ENCODE data around the gene FAM181B.

FAM181B gene

GRCh38 chr11:82733444-82734119 is at the start of gene FAM181B:
FAM181B (minus strand) TSS chr11:82733864; CDS start chr11:82733729, 135 bp downstream.
- peaks cover 25% of the 10 kb centered on the region for H3K27me3 Mint-ChIP-seq
- DNase-seq (ENCODE audit: low spot score in 2 of 2) (peak; percentile 16 to 46), ATAC-seq (ENCODE audit: low read depth) (peak; percentile 84)
- H3K36me3 Mint-ChIP-seq: no peaks in the 10 kb centered on the region
- H3K4me1 Mint-ChIP-seq: no peaks in the 10 kb centered on the region
- no peaks in the 10 kb centered on the region for H3K9me3 Mint-ChIP-seq
- H3K4me3 Mint-ChIP-seq: peak within 1 kb of the TSS; percentile 70
- H3K27ac Mint-ChIP-seq: no peak within 1 kb of the TSS

- no peak for ATAC-seq (ENCODE audit: low read depth)
- peaks cover 10% of the 10 kb centered on the region for H3K27me3 Mint-ChIP-seq
- peaks cover 4% of the 10 kb centered on the region for H3K36me3 Mint-ChIP-seq
- no peak for DNase-seq (ENCODE audit: low spot score in 2 of 2)
- no peaks in the 10 kb centered on the region for H3K4me1 Mint-ChIP-seq
- H3K4me3 Mint-ChIP-seq: no peak overlapping the region
- no peak overlapping the region for H3K27ac Mint-ChIP-seq
- H3K9me3 Mint-ChIP-seq: peaks cover 17% of the 10 kb centered on the region
Measured at GRCh38 chr11:82782825-82783374, 49.2 kb upstream of the FAM181B start.

- H3K36me3 Mint-ChIP-seq: peaks cover 10% of the 10 kb centered on the region
- no peak overlapping the region for H3K27ac Mint-ChIP-seq
- no peak for DNase-seq (ENCODE audit: low spot score in 2 of 2)
- peaks cover 25% of the 10 kb centered on the region for H3K9me3 Mint-ChIP-seq
- ATAC-seq (ENCODE audit: low read depth): no peak
- H3K27me3 Mint-ChIP-seq: peaks cover 12% of the 10 kb centered on the region
- no peak overlapping the region for H3K4me3 Mint-ChIP-seq
- peaks cover 2% of the 10 kb centered on the region for H3K4me1 Mint-ChIP-seq
Measured at GRCh38 chr11:82778776-82779175, 45.1 kb upstream of the FAM181B start.

- Mint-ChIP-seq H3K9me3 (peaks cover 17% of the 10 kb centered on the region), H3K27ac (no peak overlapping the region), H3K36me3 (peaks cover 10% of the 10 kb centered on the region), H3K4me1 (peaks cover 2% of the 10 kb centered on the region), H3K4me3 (no peak overlapping the region), H3K27me3 (peaks cover 14% of the 10 kb centered on the region)
- ATAC-seq (ENCODE audit: low read depth): no peak
- no peak for DNase-seq (ENCODE audit: low spot score in 2 of 2)
Measured at GRCh38 chr11:82776377-82776776, 42.7 kb upstream of the FAM181B start.

GRCh38 chr11:82775736-82776346 is 42.2 kb upstream of the FAM181B start:
- Mint-ChIP-seq H3K27me3 (peaks cover 11% of the 10 kb centered on the region), H3K27ac (no peak overlapping the region), H3K4me3 (no peak overlapping the region), H3K36me3 (peaks cover 8% of the 10 kb centered on the region), H3K9me3 (peaks cover 13% of the 10 kb centered on the region), H3K4me1 (peaks cover 2% of the 10 kb centered on the region)
- ATAC-seq (ENCODE audit: low read depth): peak; percentile 50
- DNase-seq (ENCODE audit: low spot score in 2 of 2): peak in 1 of 2 donors; percentile 1

GRCh38 chr11:82775218-82775617 is 41.6 kb upstream of the FAM181B start:
- no peak for DNase-seq (ENCODE audit: low spot score in 2 of 2)
- Mint-ChIP-seq H3K27me3 (peaks cover 11% of the 10 kb centered on the region), H3K27ac (no peak overlapping the region), H3K9me3 (peaks cover 13% of the 10 kb centered on the region), H3K36me3 (peaks cover 8% of the 10 kb centered on the region), H3K4me3 (no peak overlapping the region), H3K4me1 (peaks cover 2% of the 10 kb centered on the region)
- ATAC-seq (ENCODE audit: low read depth): no peak

- ATAC-seq (ENCODE audit: low read depth): no peak
- Mint-ChIP-seq H3K4me3 (no peak overlapping the region), H3K27me3 (peaks cover 11% of the 10 kb centered on the region)
Measured at GRCh38 chr11:82771781-82772180, 38.1 kb upstream of the FAM181B start.

GRCh38 chr11:82767123-82767522 is 33.5 kb upstream of the FAM181B start:
- ATAC-seq (ENCODE audit: low read depth): no peak
- no peaks in the 10 kb centered on the region for H3K4me1 Mint-ChIP-seq
- peaks cover 8% of the 10 kb centered on the region for H3K27me3 Mint-ChIP-seq
- no peak for DNase-seq (ENCODE audit: low spot score in 2 of 2)
- H3K4me3 Mint-ChIP-seq: no peak overlapping the region
- no peaks in the 10 kb centered on the region for H3K9me3 Mint-ChIP-seq
- H3K27ac Mint-ChIP-seq: no peak overlapping the region
- H3K36me3 Mint-ChIP-seq: no peaks in the 10 kb centered on the region

More at GRCh38 chr11:82771781-82772180, 38.1 kb upstream of the FAM181B start:
- peaks cover 2% of the 10 kb centered on the region for H3K4me1 Mint-ChIP-seq
- peaks cover 3% of the 10 kb centered on the region for H3K36me3 Mint-ChIP-seq
- no peak overlapping the region for H3K27ac Mint-ChIP-seq
- DNase-seq (ENCODE audit: low spot score in 2 of 2): no peak
- peaks cover 2% of the 10 kb centered on the region for H3K9me3 Mint-ChIP-seq

- no peak for ATAC-seq (ENCODE audit: low read depth)
- H3K4me3 Mint-ChIP-seq: no peak overlapping the region
- no peak overlapping the region for H3K27ac Mint-ChIP-seq
- H3K36me3 Mint-ChIP-seq: no peaks in the 10 kb centered on the region
- peaks cover 10% of the 10 kb centered on the region for H3K27me3 Mint-ChIP-seq
- no peaks in the 10 kb centered on the region for H3K4me1 Mint-ChIP-seq
- DNase-seq (ENCODE audit: low spot score in 2 of 2): no peak
- no peaks in the 10 kb centered on the region for H3K9me3 Mint-ChIP-seq
Measured at GRCh38 chr11:82765466-82766034, 31.9 kb upstream of the FAM181B start.

GRCh38 chr11:82763167-82763566 is 29.5 kb upstream of the FAM181B start:
- no peak for DNase-seq (ENCODE audit: low spot score in 2 of 2)
- Mint-ChIP-seq H3K27me3 (peaks cover 6% of the 10 kb centered on the region), H3K9me3 (no peaks in the 10 kb centered on the region), H3K4me1 (no peaks in the 10 kb centered on the region), H3K4me3 (no peak overlapping the region), H3K27ac (no peak overlapping the region), H3K36me3 (no peaks in the 10 kb centered on the region)
- no peak for ATAC-seq (ENCODE audit: low read depth)

GRCh38 chr11:82759649-82760048 is 26.0 kb upstream of the FAM181B start:
- Mint-ChIP-seq H3K36me3 (no peaks in the 10 kb centered on the region), H3K4me1 (peaks cover 9% of the 10 kb centered on the region), H3K9me3 (no peaks in the 10 kb centered on the region), H3K27ac (no peak overlapping the region), H3K4me3 (no peak overlapping the region), H3K27me3 (peaks cover 4% of the 10 kb centered on the region)
- no peak for ATAC-seq (ENCODE audit: low read depth)
- no peak for DNase-seq (ENCODE audit: low spot score in 2 of 2)

GRCh38 chr11:82757660-82758357 is 24.1 kb upstream of the FAM181B start:
- Mint-ChIP-seq H3K9me3 (no peaks in the 10 kb centered on the region), H3K27me3 (peaks cover 1% of the 10 kb centered on the region), H3K36me3 (no peaks in the 10 kb centered on the region)

GRCh38 chr11:82756765-82757639 is 23.3 kb upstream of the FAM181B start:
- H3K27me3 Mint-ChIP-seq: peaks cover under 1% of the 10 kb centered on the region
- H3K36me3 Mint-ChIP-seq: no peaks in the 10 kb centered on the region
- H3K9me3 Mint-ChIP-seq: no peaks in the 10 kb centered on the region
- ATAC-seq (ENCODE audit: low read depth): peak; percentile 41
- H3K4me3 Mint-ChIP-seq: peak overlapping the region; percentile 65
- DNase-seq (ENCODE audit: low spot score in 2 of 2): no peak
- no peak overlapping the region for H3K27ac Mint-ChIP-seq
- peaks cover 9% of the 10 kb centered on the region for H3K4me1 Mint-ChIP-seq

More at GRCh38 chr11:82757660-82758357, 24.1 kb upstream of the FAM181B start:
- Mint-ChIP-seq H3K4me1 (peaks cover 9% of the 10 kb centered on the region), H3K4me3 (no peak overlapping the region), H3K27ac (peak overlapping the region; percentile 19)
- no peak for DNase-seq (ENCODE audit: low spot score in 2 of 2)
- ATAC-seq (ENCODE audit: low read depth): peak; percentile 27
